Stimulated activated CD4-positive, alpha-beta T cell treated with anti-CD3 and anti-CD28 coated beads, Interleukin-1b, Interleukin-23, amount 100 ng/mL, for 4 hours (primary cell): ENCODE results near the gene PAIP1.
A peak's percentile ranks its signal among the peaks of the same experiment; 100 is the strongest.
"Not testable (repeated sequence)": the region's sequence is repeated elsewhere in the genome, so short reads cannot be mapped to it uniquely, and the experiment has no call there.

Source experiments
- DNase-seq, 2 donors: peaks; one replicate each; pipeline ENCODE4 v3.0.0-alpha.2; 2020; ENCODE audit warnings: low read depth in 2 of 2

PAIP1 gene

GRCh38 chr5:43520615-43521014 lies 36.3 kb downstream of the PAIP1 start:
- no peak for DNase-seq

- DNase-seq: no peak
Measured at GRCh38 chr5:43515678-43516048, 41.2 kb downstream of the PAIP1 start.

GRCh38 chr5:43514816-43515677 lies 41.8 kb downstream of the PAIP1 start, which contains the start of gene C5orf34:
C5orf34 (minus strand) TSS chr5:43515148; CDS start chr5:43509339, 5,809 bp downstream.
- DNase-seq: peak; percentile 95 to 96

- no peak for DNase-seq
Measured at GRCh38 chr5:43514471-43514815, 42.4 kb downstream of the PAIP1 start.

- DNase-seq: no peak
Measured at GRCh38 chr5:43514025-43514424, 42.9 kb downstream of the PAIP1 start.

GRCh38 chr5:43511062-43511461 lies 45.8 kb downstream of the PAIP1 start:
- DNase-seq: not testable (repeated sequence)

GRCh38 chr5:43498581-43498980 lies 58.3 kb downstream of the PAIP1 start:
- DNase-seq: no peak

GRCh38 chr5:43497311-43498104 lies 59.4 kb downstream of the PAIP1 start:
- no peak for DNase-seq

GRCh38 chr5:43491326-43491725 lies 65.6 kb downstream of the PAIP1 start:
- DNase-seq: no peak

GRCh38 chr5:43486353-43486752 lies 70.5 kb downstream of the PAIP1 start:
- no peak for DNase-seq

GRCh38 chr5:43485406-43485805 lies 71.5 kb downstream of the PAIP1 start:
- DNase-seq: no peak

- peak; percentile 69 to 74 for DNase-seq
Measured at GRCh38 chr5:43484106-43484849, 72.6 kb downstream of the PAIP1 start.

- DNase-seq: peak; percentile 71 to 76
Measured at GRCh38 chr5:43483298-43484105, 73.4 kb downstream of the PAIP1 start, which contains the start of gene TMEM267. TMEM267 (minus strand) TSS chr5:43483865; CDS start chr5:43453969, 29,896 bp downstream.

GRCh38 chr5:43482490-43483297 lies 74.2 kb downstream of the PAIP1 start:
- no peak for DNase-seq
